Skeletal muscle satellite cell (primary cell): ENCODE results near the gene ITGA2B.

Experiments used
- H3K27me3 ChIP-seq: 2 replicates; pipeline ENCODE4 v1.7.0; 2013; ENCODE audit warnings: low read length; ENCODE audit not compliant: control insufficient read depth, insufficient read depth
- H3K36me3 ChIP-seq: 2 replicates; pipeline ENCODE4 v1.7.0; 2013; ENCODE audit warnings: mild to moderate bottlenecking, control low read depth, low read length; ENCODE audit not compliant: insufficient read depth
- H3K4me1 ChIP-seq: 2 replicates; pipeline ENCODE4 v1.7.0; 2013; ENCODE audit warnings: low read length; ENCODE audit not compliant: control insufficient read depth, insufficient read depth
- H3K4me2 ChIP-seq: 2 replicates; pipeline ENCODE4 v1.7.0; 2013; ENCODE audit warnings: mild to moderate bottlenecking, low read length
- H3K4me3 ChIP-seq: 2 replicates; pipeline ENCODE4 v1.7.0; 2013; ENCODE audit warnings: low read length
- H3K9ac ChIP-seq: 2 replicates; pipeline ENCODE4 v1.7.0; 2013; ENCODE audit warnings: mild to moderate bottlenecking, low read depth, low read length, moderate library complexity
- H3K9me3 ChIP-seq: replicated peaks from 2 replicates; pipeline ENCODE4 v1.7.0; 2013; ENCODE audit warnings: mild to moderate bottlenecking, control low read depth, low read length

ITGA2B gene

DNA sequence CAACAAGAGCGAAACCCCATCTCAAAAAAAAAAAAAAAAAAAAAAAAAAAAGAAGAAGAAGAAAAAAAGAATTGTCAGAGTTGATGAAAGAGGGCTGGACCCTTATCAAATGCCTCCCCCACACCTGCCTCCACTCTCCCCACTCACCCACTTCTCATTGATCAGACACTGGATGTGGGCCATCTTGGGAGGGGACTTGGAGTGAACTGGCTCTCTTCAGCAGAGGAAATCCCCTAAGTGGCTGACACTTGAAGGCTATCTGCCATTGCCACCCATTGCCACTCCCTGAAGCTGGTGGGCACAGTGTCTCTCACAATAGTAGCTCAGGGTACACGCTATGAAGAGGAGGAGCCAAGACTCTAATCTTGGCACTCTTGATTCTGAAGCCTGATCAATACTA, 1.6 kb downstream of the ITGA2B start:
- Histone ChIP-seq H3K4me2 (no peak overlapping the region), H3K4me3 (no peak overlapping the region), H3K9ac (no peak overlapping the region), H3K4me1 (peaks cover 15% of the 10 kb centered on the region), H3K36me3 (no peaks in the 10 kb centered on the region), H3K27me3 (peaks cover 37% of the 10 kb centered on the region), H3K9me3 (no peaks in the 10 kb centered on the region)

DNA sequence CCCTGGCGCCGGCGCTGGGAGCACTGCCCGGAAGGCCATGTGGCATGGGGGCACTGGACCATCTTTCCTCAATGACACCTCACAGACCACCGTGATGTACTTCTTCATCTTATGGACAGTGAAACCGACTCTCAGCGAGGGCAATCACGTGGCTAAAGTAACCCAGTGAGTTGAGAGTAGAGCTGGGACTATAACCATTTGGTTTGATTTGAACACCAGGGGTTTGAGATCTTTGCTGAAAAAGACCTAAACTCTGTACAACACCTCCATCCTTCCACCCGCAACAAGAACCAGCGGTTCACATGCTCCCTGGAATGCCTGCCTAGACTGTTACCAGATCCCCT, 3.3 kb downstream of the ITGA2B start:
- Histone ChIP-seq H3K4me2 (peak overlapping the region; percentile 97), H3K27me3 (peaks cover 49% of the 10 kb centered on the region), H3K9ac (no peak overlapping the region), H3K4me1 (peaks cover 15% of the 10 kb centered on the region), H3K9me3 (no peaks in the 10 kb centered on the region), H3K4me3 (peak overlapping the region; percentile 72), H3K36me3 (no peaks in the 10 kb centered on the region)

DNA sequence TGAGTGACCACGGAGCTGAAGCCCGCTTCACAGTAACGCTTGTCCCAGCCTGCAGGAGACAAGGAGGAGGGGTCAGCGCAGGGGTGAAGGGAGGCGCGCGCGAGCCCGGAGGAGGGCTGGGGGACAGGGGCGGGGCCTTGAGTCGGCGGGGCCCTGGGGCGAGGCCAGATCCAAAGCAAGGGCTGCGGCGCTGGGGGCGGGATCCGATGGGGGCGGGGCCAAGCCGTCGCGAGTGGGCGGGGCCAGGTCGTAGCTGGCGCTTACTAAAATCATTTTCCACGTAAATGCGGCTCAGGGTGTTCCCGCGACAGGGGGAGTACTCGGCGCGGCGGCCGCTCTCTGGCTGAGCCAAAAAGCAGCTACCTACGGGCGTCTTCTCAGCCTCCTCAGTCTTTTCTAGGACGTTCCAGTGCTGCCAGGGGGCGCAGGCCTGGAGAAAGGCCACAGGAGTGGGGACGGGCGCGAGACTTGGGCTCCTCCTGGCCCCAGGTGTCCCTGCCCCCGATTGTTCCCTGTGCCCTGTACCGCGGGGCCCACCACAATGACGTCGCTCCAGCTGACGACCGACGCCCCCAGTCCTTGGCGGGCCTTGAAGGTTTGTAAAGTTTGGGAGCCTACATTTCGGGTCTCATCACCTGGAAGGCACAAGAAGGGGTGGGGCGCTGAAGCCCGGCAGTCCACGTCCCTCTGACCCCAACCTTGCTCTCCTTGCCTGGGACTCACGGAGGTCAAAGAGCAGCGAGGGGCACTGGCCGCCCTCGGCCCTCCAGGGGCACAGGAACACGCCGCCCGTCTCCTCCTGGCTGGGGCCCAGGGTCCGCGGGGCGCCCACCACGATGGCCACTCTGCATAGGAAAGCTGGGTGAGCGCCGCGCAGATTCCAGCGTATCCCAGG, 3.9 kb downstream of the ITGA2B start:
- peak overlapping the region; percentile 67 for H3K9ac ChIP-seq
- no peaks in the 10 kb centered on the region for H3K36me3 ChIP-seq
- H3K27me3 ChIP-seq: peaks cover 55% of the 10 kb centered on the region
- H3K4me3 ChIP-seq: peak overlapping the region; percentile 72
- peak overlapping the region; percentile 97 for H3K4me2 ChIP-seq
- peaks cover 15% of the 10 kb centered on the region for H3K4me1 ChIP-seq
- no peaks in the 10 kb centered on the region for H3K9me3 ChIP-seq

DNA sequence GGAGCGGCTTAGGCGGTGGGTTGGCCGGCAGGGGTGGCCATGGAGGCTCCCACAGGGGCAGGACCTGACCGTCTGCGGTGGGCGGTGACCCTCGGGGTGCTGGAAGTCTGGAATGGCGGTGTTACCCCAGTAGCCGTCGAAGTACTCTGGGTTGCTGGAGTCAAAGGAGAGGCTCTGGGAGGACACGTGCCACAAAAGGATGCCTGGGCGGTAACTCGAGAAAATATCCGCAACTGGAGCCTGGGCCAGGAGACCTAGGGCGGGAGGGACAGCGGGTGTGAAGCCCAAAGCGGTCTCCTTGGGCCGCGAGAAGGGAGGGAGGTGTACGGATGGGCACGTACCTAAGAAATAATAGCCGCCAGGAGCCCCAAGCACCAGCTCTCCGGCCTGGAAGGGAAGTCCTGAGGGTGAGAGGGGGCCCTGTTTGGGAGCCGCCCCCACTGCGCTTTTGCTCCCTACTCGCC, 4.6 kb downstream of the ITGA2B start:
- Histone ChIP-seq H3K36me3 (no peaks in the 10 kb centered on the region), H3K9me3 (no peaks in the 10 kb centered on the region), H3K9ac (peak overlapping the region; percentile 58), H3K4me3 (peak overlapping the region; percentile 72), H3K27me3 (peaks cover 60% of the 10 kb centered on the region), H3K4me2 (peak overlapping the region; percentile 97), H3K4me1 (peaks cover 15% of the 10 kb centered on the region)

DNA sequence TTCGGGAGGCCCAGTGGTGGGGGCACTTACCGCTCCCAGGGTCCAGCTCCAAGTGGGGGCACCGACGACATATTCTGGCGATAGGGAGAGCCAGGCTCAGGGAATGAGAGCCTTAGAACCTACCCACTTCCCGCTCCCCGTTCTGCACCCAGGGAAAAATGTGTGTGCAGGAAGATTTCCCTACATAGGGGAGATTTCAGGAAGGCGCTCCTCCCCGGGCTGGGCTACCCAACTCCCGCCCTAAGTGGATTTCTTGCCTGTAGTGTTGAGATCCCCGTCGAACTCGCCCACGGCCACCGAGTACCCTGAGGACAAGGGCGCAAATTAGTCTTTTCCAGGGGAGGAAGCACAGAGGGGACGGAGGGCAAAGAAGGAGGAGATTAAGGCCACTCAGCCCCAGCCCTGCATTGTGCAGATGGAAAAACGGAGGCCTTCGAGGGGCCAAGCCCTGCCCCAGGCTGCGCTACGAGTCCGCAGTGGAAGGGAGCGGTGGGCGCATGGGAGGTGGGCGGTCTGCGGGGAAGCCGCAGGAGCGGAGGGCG, 5.1 kb downstream of the ITGA2B start:
- Histone ChIP-seq H3K4me1 (peaks cover 15% of the 10 kb centered on the region), H3K36me3 (no peaks in the 10 kb centered on the region), H3K4me2 (peak overlapping the region; percentile 97), H3K27me3 (peaks cover 64% of the 10 kb centered on the region), H3K9me3 (no peaks in the 10 kb centered on the region), H3K9ac (no peak overlapping the region), H3K4me3 (no peak overlapping the region)

DNA sequence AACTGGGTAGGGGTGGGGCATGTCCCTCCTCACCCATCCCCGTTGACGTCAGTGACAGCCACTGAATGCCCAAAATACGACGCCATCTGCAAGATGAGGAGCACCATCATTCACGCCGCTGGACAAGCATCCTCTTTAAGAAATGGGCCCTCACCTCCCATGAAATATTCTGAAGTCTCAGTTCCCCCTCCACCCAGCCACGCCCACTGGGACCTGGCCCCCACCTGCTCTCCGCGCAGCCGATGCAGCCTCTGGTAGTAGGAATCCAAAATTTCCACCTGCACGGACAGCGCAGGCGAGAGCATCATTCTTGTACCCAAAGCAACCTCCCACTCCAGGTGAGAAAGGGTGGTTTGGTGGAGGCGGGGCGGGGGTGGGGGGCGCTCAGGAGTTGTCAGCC, 5.6 kb downstream of the ITGA2B start:
- peaks cover 64% of the 10 kb centered on the region for H3K27me3 ChIP-seq
- no peak overlapping the region for H3K9ac ChIP-seq
- H3K4me2 ChIP-seq: no peak overlapping the region
- no peaks in the 10 kb centered on the region for H3K36me3 ChIP-seq
- H3K4me1 ChIP-seq: peaks cover 15% of the 10 kb centered on the region
- H3K9me3 ChIP-seq: no peaks in the 10 kb centered on the region
- no peak overlapping the region for H3K4me3 ChIP-seq

DNA sequence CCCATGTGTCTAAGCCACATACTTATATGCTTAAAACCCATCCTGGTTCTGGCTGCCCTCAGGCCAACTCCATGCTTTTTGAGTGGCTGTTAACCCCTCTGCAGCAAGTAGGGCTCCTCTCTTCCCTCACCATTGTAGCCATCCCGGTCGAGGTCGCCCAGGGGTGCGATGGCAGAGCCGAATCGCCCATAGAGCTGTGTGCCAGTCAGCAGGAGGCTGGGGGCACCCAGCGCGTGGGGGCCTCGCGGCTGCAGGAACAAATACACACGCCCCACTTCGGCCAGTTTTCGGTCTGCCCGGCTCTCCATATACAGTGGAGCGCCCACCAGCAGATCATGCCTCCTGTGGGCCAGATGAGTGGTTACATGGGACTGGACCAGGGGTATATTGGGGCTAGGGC, 6.1 kb downstream of the ITGA2B start:
- peaks cover 66% of the 10 kb centered on the region for H3K27me3 ChIP-seq
- no peak overlapping the region for H3K9ac ChIP-seq
- peaks cover 15% of the 10 kb centered on the region for H3K4me1 ChIP-seq
- H3K4me2 ChIP-seq: no peak overlapping the region
- H3K4me3 ChIP-seq: no peak overlapping the region
- no peaks in the 10 kb centered on the region for H3K9me3 ChIP-seq
- H3K36me3 ChIP-seq: no peaks in the 10 kb centered on the region

DNA sequence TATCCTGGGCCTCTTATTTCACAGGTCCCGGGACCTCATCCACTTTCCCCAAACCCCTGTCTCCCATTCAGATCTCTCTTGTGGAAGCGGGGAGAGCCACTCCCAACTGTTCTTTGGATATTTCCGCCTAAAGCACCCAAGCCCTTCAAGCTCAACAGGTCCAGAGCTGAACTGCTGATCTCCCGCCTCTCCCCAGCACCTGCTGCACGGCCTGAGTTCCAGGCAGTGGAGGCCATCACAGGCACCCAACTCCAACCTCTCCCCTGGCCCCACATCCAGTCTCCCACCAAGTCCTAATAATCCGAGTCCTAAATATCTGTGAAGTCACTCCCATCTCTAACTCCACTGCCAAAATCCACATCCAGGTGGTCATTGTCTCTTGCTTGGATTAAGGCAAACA, 6.5 kb downstream of the ITGA2B start:
- Histone ChIP-seq H3K9ac (no peak overlapping the region), H3K27me3 (peaks cover 69% of the 10 kb centered on the region), H3K4me1 (peaks cover 15% of the 10 kb centered on the region), H3K4me3 (no peak overlapping the region), H3K4me2 (no peak overlapping the region), H3K9me3 (no peaks in the 10 kb centered on the region), H3K36me3 (no peaks in the 10 kb centered on the region)

DNA sequence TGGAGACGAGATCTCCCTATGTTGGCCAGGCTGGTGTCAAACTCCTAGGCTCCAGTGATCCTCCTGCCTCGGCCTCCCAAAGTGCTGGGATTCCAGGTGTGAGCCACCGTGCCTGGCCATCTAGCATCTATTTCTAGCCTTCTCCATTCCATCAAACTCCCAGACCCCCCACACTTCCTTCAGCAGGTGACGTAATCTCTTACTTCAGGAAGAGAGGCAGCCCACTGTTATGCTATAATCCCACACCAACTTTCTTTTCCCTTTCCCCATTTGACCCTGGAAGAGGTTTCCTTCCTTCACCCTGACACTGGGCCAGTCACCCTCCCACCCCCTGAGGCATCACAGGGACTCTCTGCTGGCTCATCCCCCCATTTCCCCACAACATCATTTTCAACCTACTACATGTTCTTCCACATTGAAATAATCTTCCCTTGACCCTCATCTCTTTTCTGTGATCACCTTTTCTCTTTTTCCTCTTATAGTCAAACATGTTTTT, 7.6 kb downstream of the ITGA2B start:
- no peaks in the 10 kb centered on the region for H3K9me3 ChIP-seq
- H3K36me3 ChIP-seq: no peaks in the 10 kb centered on the region
- H3K9ac ChIP-seq: no peak overlapping the region
- no peak overlapping the region for H3K4me3 ChIP-seq
- H3K27me3 ChIP-seq: peaks cover 69% of the 10 kb centered on the region
- H3K4me2 ChIP-seq: no peak overlapping the region
- peaks cover 15% of the 10 kb centered on the region for H3K4me1 ChIP-seq

DNA sequence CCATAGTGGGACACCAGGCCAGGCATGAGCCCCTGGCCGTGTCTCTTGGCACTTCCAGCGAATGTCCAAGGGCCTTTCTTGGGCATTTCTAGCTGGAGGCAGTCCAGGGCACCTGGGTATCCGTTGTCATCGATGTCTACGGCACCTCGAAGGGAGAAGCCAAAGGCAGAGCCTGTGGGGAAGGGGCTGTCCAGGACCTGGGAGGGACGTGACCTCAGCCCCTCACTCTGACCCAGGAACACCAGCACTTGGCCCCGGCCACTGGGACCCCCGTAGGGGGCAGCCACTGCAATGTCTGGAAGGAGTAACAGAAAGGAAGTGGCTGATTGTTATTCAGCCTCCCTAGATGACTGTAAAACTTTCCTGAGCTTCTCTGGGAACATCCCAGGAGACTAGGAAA, 8.7 kb downstream of the ITGA2B start:
- no peak overlapping the region for H3K9ac ChIP-seq
- H3K4me3 ChIP-seq: no peak overlapping the region
- H3K27me3 ChIP-seq: peaks cover 67% of the 10 kb centered on the region
- H3K9me3 ChIP-seq: no peaks in the 10 kb centered on the region
- no peaks in the 10 kb centered on the region for H3K36me3 ChIP-seq
- H3K4me1 ChIP-seq: peaks cover 11% of the 10 kb centered on the region
- H3K4me2 ChIP-seq: no peak overlapping the region

DNA sequence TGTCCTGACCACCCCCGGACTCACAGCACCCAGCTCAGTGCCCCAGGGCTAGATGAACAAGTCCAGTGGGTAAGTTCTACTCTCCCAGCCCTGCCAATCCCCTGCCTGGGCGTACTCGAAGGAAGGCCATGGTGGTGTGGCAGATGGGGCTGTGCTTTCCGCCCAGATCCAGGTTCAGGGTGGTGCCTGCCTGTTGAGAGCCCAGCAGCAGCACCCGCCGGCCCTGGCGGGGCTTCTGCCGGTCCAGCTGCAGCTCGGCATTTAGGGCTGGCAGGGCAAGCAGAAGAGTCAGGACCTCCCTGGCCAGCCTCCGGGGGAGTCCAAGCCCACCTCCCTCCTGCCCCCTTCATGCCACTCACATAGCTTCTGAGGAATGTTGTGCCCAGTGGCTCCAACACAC, 9.6 kb downstream of the ITGA2B start:
- Histone ChIP-seq H3K4me2 (no peak overlapping the region), H3K4me3 (no peak overlapping the region), H3K9me3 (no peaks in the 10 kb centered on the region), H3K4me1 (peaks cover 4% of the 10 kb centered on the region), H3K27me3 (peaks cover 65% of the 10 kb centered on the region), H3K9ac (no peak overlapping the region), H3K36me3 (no peaks in the 10 kb centered on the region)
